Mesangial cell (primary cell): ENCODE measurements around the gene BBS10. TPM values are rescaled to one million over a fixed set of nuclear protein-coding genes. Genes with fewer than 3 reads are reported as not detected.

ENCODE experiments used
- total RNA-seq: library from RNA; depleted of rRNA; stranded (reverse); fragments of >200 nt; gene quantifications from 2 replicates; pipeline ENCODE4 v1.2.3, GENCODE V29; 2015

Gene BBS10
- 5.4 and 6.5 TPM in 2 replicates for total RNA-seq

GRCh38 chr12:76348079-76348901 lies at the start of gene BBS10:
BBS10 (minus strand) TSS chr12:76348415; CDS start chr12:76348358, 57 bp downstream.

Other genes starting within 250 kb of the BBS10 start
- 36.7 and 36.8 TPM in 2 replicates for gene OSBPL8, start 211.4 kb upstream of the BBS10 start, total RNA-seq